Neuron (in vitro differentiated cells): Measurements from ENCODE around the gene PLPP4.

ENCODE experiments used
- H2AFZ ChIP-seq: one replicate; pipeline ENCODE4 v1.6.1; 2013; ENCODE audit warnings: low read depth, mild to moderate bottlenecking, inconsistent platforms, low read length, moderate library complexity
- H3K27me3 ChIP-seq: one replicate; pipeline ENCODE4 v1.6.1; 2013; ENCODE audit warnings: low read length; ENCODE audit not compliant: insufficient read depth
- H3K36me3 ChIP-seq: one replicate; pipeline ENCODE4 v1.6.1; 2013; ENCODE audit warnings: low read length; ENCODE audit not compliant: insufficient read depth
- H3K4me1 ChIP-seq: one replicate; pipeline ENCODE4 v1.6.1; 2013; ENCODE audit warnings: low read length; ENCODE audit not compliant: insufficient read depth
- H3K4me3 ChIP-seq: 2 replicates; pipeline ENCODE4 v1.5.1; 2013; ENCODE audit warnings: mild to moderate bottlenecking, low read length, moderate library complexity
- H3K9me3 ChIP-seq: one replicate; pipeline ENCODE4 v1.6.1; 2013; ENCODE audit warnings: low read length

The PLPP4 gene

DNA sequence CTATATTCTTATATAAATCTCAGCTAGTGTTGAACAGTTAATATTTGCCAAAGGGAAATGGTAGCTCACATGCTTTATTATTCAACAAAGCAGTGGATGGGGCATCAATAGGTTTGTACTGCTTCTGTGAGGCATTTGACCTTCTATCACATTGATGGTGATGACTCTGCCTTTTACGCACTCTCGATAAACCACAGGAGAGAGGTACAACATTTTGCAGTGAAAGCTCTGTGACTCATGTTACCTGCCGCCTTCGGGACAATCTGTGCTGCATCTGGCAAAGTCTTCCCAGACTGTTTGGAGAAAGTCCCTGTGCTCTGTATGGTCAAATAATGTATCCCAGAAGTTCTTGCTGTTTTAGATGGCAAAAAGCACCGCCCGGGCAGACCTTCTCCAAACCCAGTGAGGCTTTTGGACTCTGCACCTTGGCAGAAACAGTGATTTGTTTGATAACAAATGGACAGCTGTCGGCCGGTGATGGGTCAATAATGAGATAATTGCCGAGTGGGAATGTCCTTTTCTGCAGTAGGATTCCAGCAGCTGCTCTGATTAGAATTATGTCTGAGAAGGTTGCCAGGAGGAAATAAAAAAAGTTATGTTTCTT, 61.0 kb downstream of the PLPP4 start:
- Histone ChIP-seq H3K27me3 (no peaks in the 10 kb centered on the region), H3K4me3 (no peak overlapping the region), H2AFZ (no peak overlapping the region), H3K36me3 (no peaks in the 10 kb centered on the region), H3K4me1 (no peaks in the 10 kb centered on the region), H3K9me3 (no peaks in the 10 kb centered on the region)

DNA sequence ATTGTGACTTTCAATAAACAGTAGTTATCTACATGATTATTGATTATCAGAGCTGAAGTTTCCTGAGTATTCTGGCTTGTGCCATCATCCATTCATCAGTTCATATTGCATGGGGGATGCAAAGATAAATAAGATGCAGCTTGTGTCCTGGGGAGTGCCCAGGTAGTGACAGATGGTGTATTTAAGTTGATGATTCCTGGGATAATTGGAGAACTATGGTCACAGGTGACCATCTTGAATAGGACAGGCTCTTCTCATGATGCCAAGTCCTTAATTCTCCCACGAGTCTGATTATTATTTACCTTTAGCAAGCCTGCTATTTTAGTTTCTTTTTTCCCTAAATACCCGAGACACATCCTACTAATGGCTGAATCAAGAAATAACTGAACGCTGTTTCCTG, 64.9 kb downstream of the PLPP4 start:
- Histone ChIP-seq H3K36me3 (no peaks in the 10 kb centered on the region), H2AFZ (no peak overlapping the region), H3K9me3 (no peaks in the 10 kb centered on the region), H3K4me1 (no peaks in the 10 kb centered on the region), H3K4me3 (no peak overlapping the region), H3K27me3 (peaks cover 11% of the 10 kb centered on the region)

DNA sequence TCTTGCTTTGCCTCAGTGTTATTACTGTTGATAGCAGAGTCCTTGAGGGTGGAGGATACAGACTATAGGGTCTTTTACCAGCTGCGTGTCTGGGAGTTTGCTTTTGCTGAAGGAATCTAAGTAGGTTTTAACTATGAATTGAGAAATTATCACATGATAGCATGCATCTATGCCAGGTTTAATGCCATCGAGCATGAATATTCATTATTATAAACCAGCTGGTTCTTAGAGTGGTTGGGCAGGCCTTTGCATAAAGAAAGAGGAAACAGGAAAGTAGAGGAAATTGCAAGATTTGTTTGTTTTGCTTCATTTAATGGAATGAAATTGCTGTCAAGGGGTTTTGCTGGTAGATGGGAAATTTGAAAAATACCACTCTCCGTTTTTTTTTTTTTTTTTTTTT, 70.7 kb downstream of the PLPP4 start:
- H3K4me3 ChIP-seq = no peak overlapping the region
- no peaks in the 10 kb centered on the region for H3K4me1 ChIP-seq
- H2AFZ ChIP-seq = no peak overlapping the region
- H3K36me3 ChIP-seq = no peaks in the 10 kb centered on the region
- H3K9me3 ChIP-seq = no peaks in the 10 kb centered on the region
- peaks cover 11% of the 10 kb centered on the region for H3K27me3 ChIP-seq

DNA sequence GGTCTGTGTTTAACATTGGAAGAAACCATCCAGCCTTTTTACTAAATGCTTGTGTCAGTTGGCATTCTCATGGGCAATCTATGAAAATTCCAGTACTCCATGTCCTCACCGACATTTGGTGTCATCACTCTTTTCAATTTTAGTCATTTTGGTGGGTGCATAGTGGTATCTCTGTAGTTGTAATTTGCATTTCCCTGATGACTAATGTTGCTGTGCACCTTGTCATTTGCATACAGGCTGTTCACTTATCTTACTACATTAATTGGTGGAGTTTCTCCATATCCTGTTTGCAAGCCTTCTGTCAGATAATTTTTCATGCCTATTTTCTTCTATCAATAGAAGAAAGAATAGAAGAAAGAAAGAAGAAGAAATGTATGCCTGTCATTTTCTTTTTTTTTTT, 73.7 kb downstream of the PLPP4 start:
- Histone ChIP-seq H3K4me3 (no peak overlapping the region), H2AFZ (no peak overlapping the region), H3K9me3 (no peaks in the 10 kb centered on the region), H3K36me3 (no peaks in the 10 kb centered on the region), H3K27me3 (peaks cover 4% of the 10 kb centered on the region), H3K4me1 (no peaks in the 10 kb centered on the region)

DNA sequence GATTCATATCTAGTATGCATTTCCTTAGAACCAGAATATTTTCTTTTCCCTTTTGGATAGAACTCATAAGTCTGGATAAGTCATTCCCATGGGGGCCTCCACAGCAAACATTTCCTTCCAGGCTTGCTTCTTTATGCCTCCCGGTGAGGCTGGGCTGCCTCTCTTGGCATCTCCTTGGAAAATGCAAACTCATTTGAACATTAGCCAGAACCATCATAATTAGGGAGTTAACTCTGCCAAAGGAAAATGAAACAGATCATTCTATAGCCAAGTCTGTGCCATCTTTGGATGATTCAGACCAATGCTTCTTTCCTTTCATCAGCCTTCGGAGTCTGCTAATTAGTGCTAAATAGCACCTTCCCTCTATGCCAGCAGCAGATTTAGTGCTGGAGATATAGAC, 81.1 kb downstream of the PLPP4 start:
- Histone ChIP-seq H3K36me3 (no peaks in the 10 kb centered on the region), H2AFZ (no peak overlapping the region), H3K27me3 (no peaks in the 10 kb centered on the region), H3K4me3 (no peak overlapping the region), H3K4me1 (no peaks in the 10 kb centered on the region), H3K9me3 (no peaks in the 10 kb centered on the region)

DNA sequence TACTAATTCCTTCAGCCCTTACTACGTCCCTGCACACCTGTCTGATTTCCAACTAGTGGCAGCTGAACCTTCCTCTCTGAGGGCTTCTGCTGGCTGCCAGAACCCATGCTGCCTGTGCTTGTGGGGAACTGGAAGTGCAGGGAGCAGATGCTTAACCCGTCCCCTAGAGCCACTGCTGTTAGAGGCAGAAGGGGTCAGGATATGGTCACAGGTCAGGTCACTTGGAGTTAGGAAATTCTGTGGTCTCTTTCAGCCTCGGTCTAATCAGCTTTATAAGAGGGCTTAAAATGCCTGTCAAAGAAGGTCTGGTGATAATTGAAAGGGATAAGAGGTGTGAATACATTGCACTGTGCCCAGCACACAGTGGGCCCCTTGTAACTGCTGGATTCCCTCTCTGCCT, 82.0 kb downstream of the PLPP4 start:
- Histone ChIP-seq H3K27me3 (no peaks in the 10 kb centered on the region), H3K4me3 (no peak overlapping the region), H2AFZ (no peak overlapping the region), H3K4me1 (no peaks in the 10 kb centered on the region), H3K36me3 (no peaks in the 10 kb centered on the region), H3K9me3 (no peaks in the 10 kb centered on the region)

DNA sequence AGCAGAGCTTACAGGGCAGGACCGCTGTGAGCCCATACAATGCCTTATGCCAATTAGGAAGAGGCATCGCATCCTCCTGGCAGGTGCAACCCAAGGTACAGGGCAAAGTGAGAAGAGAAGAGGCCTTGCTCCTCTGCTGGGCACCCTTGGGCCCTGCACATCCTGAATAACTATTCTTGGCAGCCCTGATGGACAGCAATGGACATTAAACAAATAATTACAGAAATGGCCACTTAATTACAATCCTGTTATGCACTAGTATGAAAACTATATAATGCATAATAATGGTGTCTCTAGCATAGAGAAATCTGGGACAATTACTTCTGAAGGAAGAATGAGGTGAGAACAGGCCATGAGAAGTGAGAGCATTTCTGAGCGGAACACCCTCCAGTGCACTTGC, 83.5 kb downstream of the PLPP4 start:
- Histone ChIP-seq H3K9me3 (no peaks in the 10 kb centered on the region), H2AFZ (no peak overlapping the region), H3K4me1 (no peaks in the 10 kb centered on the region), H3K36me3 (no peaks in the 10 kb centered on the region), H3K27me3 (no peaks in the 10 kb centered on the region), H3K4me3 (no peak overlapping the region)

DNA sequence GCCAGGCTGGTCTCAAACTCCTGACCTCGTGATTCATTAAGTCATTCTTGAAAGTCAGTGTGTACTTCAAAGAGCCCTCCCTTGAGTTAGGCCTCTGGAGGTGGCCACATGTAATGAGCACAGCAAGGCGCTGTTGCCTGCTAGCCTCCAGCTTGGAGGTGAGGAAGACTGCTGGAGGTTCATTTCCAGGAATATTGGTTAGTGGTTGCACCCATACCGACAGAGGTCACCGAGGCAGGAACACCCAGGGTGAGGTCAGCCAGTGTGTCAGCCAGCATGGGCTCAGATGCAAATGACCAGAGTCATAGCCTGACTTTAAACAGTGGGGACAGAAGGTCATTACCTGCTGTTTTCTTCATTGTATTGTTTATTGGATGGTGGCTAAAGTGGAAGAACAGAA, 85.0 kb downstream of the PLPP4 start:
- H2AFZ ChIP-seq = no peak overlapping the region
- no peaks in the 10 kb centered on the region for H3K4me1 ChIP-seq
- H3K4me3 ChIP-seq = no peak overlapping the region
- no peaks in the 10 kb centered on the region for H3K36me3 ChIP-seq
- no peaks in the 10 kb centered on the region for H3K27me3 ChIP-seq
- H3K9me3 ChIP-seq = no peaks in the 10 kb centered on the region

DNA sequence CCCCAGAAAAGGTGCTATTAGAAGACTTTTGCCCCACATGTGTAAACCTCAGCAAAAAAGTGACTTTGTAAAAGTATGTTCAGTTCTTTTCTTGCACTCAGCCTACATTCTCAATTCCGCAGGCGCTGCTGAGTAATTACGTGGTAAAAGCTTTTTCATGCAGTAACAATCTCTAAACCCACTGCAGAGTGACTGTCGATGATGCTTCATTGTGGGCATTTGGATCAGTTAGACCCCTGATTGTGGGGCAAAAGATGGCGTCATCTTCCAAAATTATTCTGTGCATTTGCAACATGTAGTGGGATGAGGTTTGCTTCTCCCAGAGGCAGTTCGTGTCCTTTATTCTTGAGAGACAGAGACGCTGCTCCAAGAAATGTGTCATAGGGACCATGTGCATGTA, 85.6 kb downstream of the PLPP4 start:
- no peaks in the 10 kb centered on the region for H3K4me1 ChIP-seq
- H3K27me3 ChIP-seq = no peaks in the 10 kb centered on the region
- no peaks in the 10 kb centered on the region for H3K9me3 ChIP-seq
- H3K4me3 ChIP-seq = no peak overlapping the region
- no peaks in the 10 kb centered on the region for H3K36me3 ChIP-seq
- H2AFZ ChIP-seq = no peak overlapping the region

DNA sequence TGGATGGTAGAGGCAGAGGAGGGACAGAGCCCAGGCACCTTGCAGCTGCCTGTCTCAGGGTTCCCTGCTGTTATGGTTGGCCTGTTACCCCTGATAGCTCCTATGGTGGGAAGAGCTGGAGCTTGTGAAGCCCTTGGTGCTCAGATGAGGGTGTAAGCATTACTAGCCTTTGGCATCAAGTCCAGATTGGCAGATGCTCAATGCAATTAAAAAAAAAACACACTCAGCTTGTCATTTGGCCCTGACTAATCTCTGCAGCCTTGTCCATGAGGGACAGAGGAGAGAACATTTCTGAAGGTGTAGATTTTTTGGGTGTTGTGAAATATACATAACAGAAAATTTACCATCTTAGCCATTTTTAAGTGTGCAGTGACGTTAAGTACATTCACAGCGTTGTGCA, 86.3 kb downstream of the PLPP4 start:
- Histone ChIP-seq H3K4me3 (no peak overlapping the region), H2AFZ (no peak overlapping the region), H3K27me3 (no peaks in the 10 kb centered on the region), H3K36me3 (no peaks in the 10 kb centered on the region), H3K9me3 (no peaks in the 10 kb centered on the region), H3K4me1 (no peaks in the 10 kb centered on the region)

DNA sequence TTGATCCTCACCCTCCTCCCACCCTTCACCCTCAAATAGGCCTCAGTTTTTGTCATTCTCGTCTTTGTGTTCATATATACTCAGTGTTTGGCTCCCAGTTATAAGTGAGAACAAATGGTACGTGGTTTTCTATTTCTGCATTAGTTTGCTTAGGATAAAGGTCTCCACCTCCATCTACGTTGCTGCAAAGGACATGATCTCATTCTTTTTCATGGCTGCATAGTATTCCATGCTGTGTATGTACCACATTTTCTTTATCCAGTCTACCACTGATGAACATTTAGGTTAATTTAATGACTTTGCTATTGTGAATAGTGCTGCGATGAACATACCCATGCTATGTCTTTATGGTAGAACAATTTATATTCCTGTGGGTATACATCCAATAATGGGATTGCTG, 91.2 kb downstream of the PLPP4 start:
- Histone ChIP-seq H3K27me3 (no peaks in the 10 kb centered on the region), H3K36me3 (no peaks in the 10 kb centered on the region), H3K4me1 (no peaks in the 10 kb centered on the region), H3K4me3 (no peak overlapping the region), H3K9me3 (no peaks in the 10 kb centered on the region), H2AFZ (no peak overlapping the region)

DNA sequence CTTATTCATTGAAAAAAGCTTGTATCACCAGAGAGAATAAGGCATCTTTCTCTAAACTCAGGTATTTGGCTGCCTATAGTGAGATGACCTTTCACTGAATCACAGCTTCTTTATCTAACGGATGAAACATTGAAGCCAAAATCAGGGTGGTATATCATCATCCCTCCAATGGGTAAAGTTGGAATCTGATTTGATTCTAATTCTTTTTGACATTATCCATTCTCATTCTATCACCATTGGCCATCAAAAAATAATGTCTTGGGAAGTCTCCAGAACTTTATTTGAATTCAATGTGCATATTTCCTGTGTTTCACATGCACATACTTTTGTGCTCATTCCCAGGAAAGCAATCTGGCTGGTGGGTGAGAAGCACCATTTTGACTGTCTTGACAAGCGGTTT, 95.2 kb downstream of the PLPP4 start:
- no peak overlapping the region for H3K4me3 ChIP-seq
- H2AFZ ChIP-seq = no peak overlapping the region
- peaks cover under 1% of the 10 kb centered on the region for H3K4me1 ChIP-seq
- H3K9me3 ChIP-seq = no peaks in the 10 kb centered on the region
- H3K27me3 ChIP-seq = no peaks in the 10 kb centered on the region
- H3K36me3 ChIP-seq = no peaks in the 10 kb centered on the region

DNA sequence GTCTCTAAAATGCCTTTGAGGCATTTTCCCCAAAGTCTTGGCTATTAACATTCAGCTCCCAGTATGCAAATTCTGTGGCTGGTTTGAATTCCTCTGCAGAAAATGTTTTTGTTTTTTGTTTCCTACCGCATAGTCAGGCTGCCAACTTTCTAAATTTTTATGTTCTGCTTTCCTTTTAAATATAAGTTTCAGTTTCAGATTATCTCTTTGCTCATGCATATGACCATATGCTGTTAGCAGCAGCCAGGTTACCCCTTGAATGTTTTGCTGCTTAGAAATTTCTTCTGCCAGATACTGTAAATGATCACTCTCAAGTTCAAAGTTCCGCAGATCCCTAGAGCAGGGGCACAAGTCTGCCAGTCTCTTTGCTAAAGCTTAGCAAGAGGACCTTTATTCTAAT, 96.9 kb downstream of the PLPP4 start:
- no peaks in the 10 kb centered on the region for H3K36me3 ChIP-seq
- H3K4me1 ChIP-seq = peaks cover 4% of the 10 kb centered on the region
- no peaks in the 10 kb centered on the region for H3K9me3 ChIP-seq
- H3K27me3 ChIP-seq = no peaks in the 10 kb centered on the region
- H3K4me3 ChIP-seq = no peak overlapping the region
- H2AFZ ChIP-seq = no peak overlapping the region

DNA sequence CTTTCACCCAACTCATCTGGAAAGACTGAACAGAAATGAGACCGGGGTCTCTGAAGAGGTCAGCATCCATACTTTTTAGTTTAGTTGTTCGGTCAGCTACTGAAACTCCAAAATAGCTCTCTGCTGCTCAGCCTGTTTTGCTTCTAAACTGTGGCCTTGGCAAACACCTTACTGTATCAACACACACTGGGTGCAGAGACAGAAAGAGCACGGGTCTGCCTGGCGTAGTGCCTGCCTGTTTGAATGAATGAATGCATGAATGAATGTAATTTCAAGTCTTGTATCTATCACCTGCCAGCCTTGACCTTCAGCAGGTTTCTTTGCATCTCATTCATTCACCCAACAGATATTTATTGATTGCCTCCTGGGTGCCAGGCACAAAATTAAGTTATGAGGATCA, 98.4 kb downstream of the PLPP4 start:
- H3K27me3 ChIP-seq = no peaks in the 10 kb centered on the region
- H3K4me1 ChIP-seq = peaks cover 4% of the 10 kb centered on the region
- H3K36me3 ChIP-seq = no peaks in the 10 kb centered on the region
- H3K9me3 ChIP-seq = no peaks in the 10 kb centered on the region
- no peak overlapping the region for H2AFZ ChIP-seq
- H3K4me3 ChIP-seq = no peak overlapping the region
